ENCODE measurements around the gene HOXC10.

Gene HOXC10

GRCh38 chr12:54030889-54031471 is 46.0 kb downstream of the HOXC10 start:
- no peak for DNase-seq

- no peak for DNase-seq
Measured at GRCh38 chr12:54031480-54031879, 46.5 kb downstream of the HOXC10 start.

- DNase-seq = no peak
Measured at GRCh38 chr12:54032086-54032619, 47.2 kb downstream of the HOXC10 start.

- DNase-seq = peak; percentile 75
Measured at GRCh38 chr12:54032627-54033100, 47.7 kb downstream of the HOXC10 start, which contains the start of gene HOXC5. TSS of gene HOXC5 (plus strand) at chr12:54033050. CDS start at chr12:54033123, 73 bp downstream.

GRCh38 chr12:54033106-54033979 is 48.4 kb downstream of the HOXC10 start:
- DNase-seq = no peak

- no peak for DNase-seq
Measured at GRCh38 chr12:54033980-54034784, 49.2 kb downstream of the HOXC10 start.

GRCh38 chr12:54034785-54035310 is 49.9 kb downstream of the HOXC10 start:
- no peak for DNase-seq

- DNase-seq = no peak
Measured at GRCh38 chr12:54035568-54036264, 50.8 kb downstream of the HOXC10 start.

GRCh38 chr12:54036620-54037359 is 51.8 kb downstream of the HOXC10 start:
- no peak for DNase-seq

- no peak for DNase-seq
Measured at GRCh38 chr12:54037360-54038283, 52.7 kb downstream of the HOXC10 start.

- DNase-seq = no peak
Measured at GRCh38 chr12:54038284-54038870, 53.4 kb downstream of the HOXC10 start.

GRCh38 chr12:54038871-54039414 is 54.0 kb downstream of the HOXC10 start:
- no peak for DNase-seq

GRCh38 chr12:54039417-54040147 is 54.6 kb downstream of the HOXC10 start:
- DNase-seq = no peak
